Endothelial cell of umbilical vein (primary cell): ENCODE results near the gene CLEC20A.

Experiments
- EZH2 ChIP-seq: IDR thresholded peaks from 2 replicates; pipeline ENCODE4 v1.6.1; 2012; ENCODE audit warnings: borderline replicate concordance, low read depth, mild to moderate bottlenecking, moderate library complexity, low read length, inconsistent platforms; ENCODE audit not compliant: severe bottlenecking
- FOS ChIP-seq: IDR thresholded peaks from 2 replicates; pipeline ENCODE4 v1.6.1; 2011; ENCODE audit warnings: mild to moderate bottlenecking, low read length, moderate library complexity, borderline replicate concordance; ENCODE audit not compliant: insufficient read depth
- MYC ChIP-seq: IDR thresholded peaks from one replicate; pipeline ENCODE4 v1.6.1; 2011; ENCODE audit warnings: mild to moderate bottlenecking, low read depth, low read length
- POLR2A ChIP-seq: IDR thresholded peaks from 2 replicates; pipeline ENCODE4 v1.6.1; 2012; ENCODE audit warnings: low read depth, mild to moderate bottlenecking, control low read depth, low read length
- POLR2AphosphoS5 ChIP-seq: IDR thresholded peaks from 2 replicates; pipeline ENCODE4 v1.6.1; 2012; ENCODE audit warnings: low read depth, mild to moderate bottlenecking, control low read depth, low read length, moderate library complexity; ENCODE audit not compliant: insufficient read depth
- TF ChIP-seq, protein P1 (sequence below), 2 donors: IDR thresholded peaks; 1 replicate in 1 of 2; 2 replicates in 1 of 2; pipeline ENCODE4 v1.5.1; 2011; ENCODE audit warnings: low read length in 2 of 2, mild to moderate bottlenecking in 2 of 2, moderate library complexity in 2 of 2, control low read depth in 1 of 2, inconsistent platforms in 1 of 2, low read depth in 1 of 2; ENCODE audit not compliant: insufficient read depth in 1 of 2; ENCODE audit errors: extremely low read depth in 1 of 2
- TF ChIP-seq, protein P2 (sequence below): IDR thresholded peaks from 2 replicates; pipeline ENCODE4 v1.6.1; 2011; ENCODE audit not compliant: insufficient read depth, insufficient read length

DNA sequence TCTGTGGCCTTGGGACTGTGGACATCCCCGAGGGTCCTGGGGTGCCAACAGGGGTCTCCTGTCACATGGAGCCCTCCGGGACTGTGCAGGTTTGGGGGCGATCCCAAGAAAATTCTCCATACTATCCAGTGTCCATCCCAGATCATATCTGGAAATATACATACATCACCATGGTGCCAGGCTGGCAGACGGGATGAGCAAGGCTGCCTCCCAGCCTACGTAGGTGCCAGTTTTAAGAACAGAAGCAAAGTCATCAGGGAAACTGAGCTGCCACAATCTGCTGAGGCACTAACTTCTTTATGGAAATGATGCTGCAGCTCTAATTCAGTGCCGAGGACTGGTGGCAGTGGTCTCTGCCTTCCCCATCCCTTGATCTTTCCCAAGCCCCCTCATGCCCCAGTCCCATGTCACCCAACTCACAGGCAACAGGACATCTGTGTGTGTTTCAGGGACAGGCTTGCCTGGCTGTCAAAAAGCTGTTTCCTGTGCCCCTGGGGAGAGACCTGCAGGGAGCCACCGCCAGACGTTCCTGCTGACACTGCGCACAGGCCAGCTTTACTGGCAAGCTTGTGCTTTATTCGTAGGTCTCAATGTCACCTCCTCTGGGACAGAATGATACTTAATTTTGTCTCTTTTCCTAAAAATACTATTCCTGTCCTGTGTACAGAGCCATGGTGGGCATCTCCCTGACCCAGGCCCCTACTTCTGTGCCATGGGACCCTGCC is 31.6 kb upstream of the CLEC20A start:
- TF ChIP-seq, protein P1, sequence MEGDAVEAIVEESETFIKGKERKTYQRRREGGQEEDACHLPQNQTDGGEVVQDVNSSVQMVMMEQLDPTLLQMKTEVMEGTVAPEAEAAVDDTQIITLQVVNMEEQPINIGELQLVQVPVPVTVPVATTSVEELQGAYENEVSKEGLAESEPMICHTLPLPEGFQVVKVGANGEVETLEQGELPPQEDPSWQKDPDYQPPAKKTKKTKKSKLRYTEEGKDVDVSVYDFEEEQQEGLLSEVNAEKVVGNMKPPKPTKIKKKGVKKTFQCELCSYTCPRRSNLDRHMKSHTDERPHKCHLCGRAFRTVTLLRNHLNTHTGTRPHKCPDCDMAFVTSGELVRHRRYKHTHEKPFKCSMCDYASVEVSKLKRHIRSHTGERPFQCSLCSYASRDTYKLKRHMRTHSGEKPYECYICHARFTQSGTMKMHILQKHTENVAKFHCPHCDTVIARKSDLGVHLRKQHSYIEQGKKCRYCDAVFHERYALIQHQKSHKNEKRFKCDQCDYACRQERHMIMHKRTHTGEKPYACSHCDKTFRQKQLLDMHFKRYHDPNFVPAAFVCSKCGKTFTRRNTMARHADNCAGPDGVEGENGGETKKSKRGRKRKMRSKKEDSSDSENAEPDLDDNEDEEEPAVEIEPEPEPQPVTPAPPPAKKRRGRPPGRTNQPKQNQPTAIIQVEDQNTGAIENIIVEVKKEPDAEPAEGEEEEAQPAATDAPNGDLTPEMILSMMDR (IDR thresholded peaks at IDR 0.05; ENCODE audit: extremely low read depth in 1 of 2, insufficient read depth in 1 of 2, low read depth in 1 of 2, low read length in 2 of 2): no peak
- TF ChIP-seq POLR2A: no peak
- TF ChIP-seq POLR2AphosphoS5: no peak
- TF ChIP-seq, protein P2, sequence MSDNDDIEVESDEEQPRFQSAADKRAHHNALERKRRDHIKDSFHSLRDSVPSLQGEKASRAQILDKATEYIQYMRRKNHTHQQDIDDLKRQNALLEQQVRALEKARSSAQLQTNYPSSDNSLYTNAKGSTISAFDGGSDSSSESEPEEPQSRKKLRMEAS: no peak
- TF ChIP-seq FOS: no peak
- TF ChIP-seq MYC: no peak
- TF ChIP-seq EZH2: no peak
